Measurements from ENCODE around the gene KPNA6. TPM values are rescaled to one million over a fixed set of nuclear protein-coding genes. Genes with fewer than 3 reads are reported as not detected.
A peak's percentile ranks its signal among the peaks of the same experiment; 100 is the strongest.

Gene KPNA6
- total RNA-seq, 1 experiment from 2014 or later: 73.0 TPM

- DNase-seq (ENCODE audit: low read depth): no peak
Measured at GRCh38 chr1:32216566-32216965, 108.7 kb downstream of the KPNA6 start.

GRCh38 chr1:32219022-32219421 is 111.2 kb downstream of the KPNA6 start:
- DNase-seq (ENCODE audit: low read depth): no peak

- DNase-seq (ENCODE audit: low read depth): no peak
Measured at GRCh38 chr1:32220746-32221580, 113.1 kb downstream of the KPNA6 start.

- no peak for DNase-seq (ENCODE audit: low read depth)
Measured at GRCh38 chr1:32221581-32221979, 113.7 kb downstream of the KPNA6 start.

GRCh38 chr1:32221980-32222755 is 114.3 kb downstream of the KPNA6 start, which contains the start of the genes EIF3I and TMEM234:
EIF3I (plus strand) TSS chr1:32222407; CDS start chr1:32222442, 35 bp downstream.
TMEM234 (minus strand) TSS chr1:32222353; CDS start chr1:32222322, 31 bp downstream.
- DNase-seq (ENCODE audit: low read depth): peak; percentile 95

GRCh38 chr1:32223683-32224082 is 115.8 kb downstream of the KPNA6 start:
- no peak for DNase-seq (ENCODE audit: low read depth)

- no peak for DNase-seq (ENCODE audit: low read depth)
Measured at GRCh38 chr1:32224285-32224684, 116.4 kb downstream of the KPNA6 start.

Other genes starting within 250 kb of the KPNA6 start
- 334 and 398 TPM in 2 replicates for gene PTP4A2, start 169.7 kb upstream of the KPNA6 start, total RNA-seq (2014; rRNA removed; shearing (Covaris generic))
- 59.2 and 102 TPM in 2 replicates for gene KHDRBS1, start 94.2 kb upstream of the KPNA6 start, total RNA-seq (2014; rRNA removed; shearing (Covaris generic))
- 13.9 and 16.1 TPM in 2 replicates for gene TMEM39B, start 35.1 kb upstream of the KPNA6 start, total RNA-seq (2014; rRNA removed; shearing (Covaris generic))
- gene TXLNA, start 71.6 kb downstream of the KPNA6 start, total RNA-seq (2014; rRNA removed; shearing (Covaris generic)): 62.5 and 102 TPM in 2 replicates
- 8.8 and 9.4 TPM in 2 replicates for gene CCDC28B, start 92.5 kb downstream of the KPNA6 start, total RNA-seq (2014; rRNA removed; shearing (Covaris generic))
- gene IQCC, start 97.6 kb downstream of the KPNA6 start, total RNA-seq (2014; rRNA removed; shearing (Covaris generic)): 6.9 and 8.7 TPM in 2 replicates
- gene DCDC2B, start 101.0 kb downstream of the KPNA6 start, total RNA-seq (2014; rRNA removed; shearing (Covaris generic)): not detected in 2 replicates
- gene TMEM234, start 114.3 kb downstream of the KPNA6 start, total RNA-seq (2014; rRNA removed; shearing (Covaris generic)): 12.0 and 12.3 TPM in 2 replicates
- gene EIF3I, start 114.4 kb downstream of the KPNA6 start, total RNA-seq (2014; rRNA removed; shearing (Covaris generic)): 517 and 553 TPM in 2 replicates
- gene FAM167B, start 139.2 kb downstream of the KPNA6 start, total RNA-seq (2014; rRNA removed; shearing (Covaris generic)): 0.20 and 1.4 TPM in 2 replicates
- gene LCK, start 143.2 kb downstream of the KPNA6 start, total RNA-seq (2014; rRNA removed; shearing (Covaris generic)): 0.12 TPM in 1 of 2 replicates, not detected in the other
- 158 and 171 TPM in 2 replicates for gene HDAC1, start 184.0 kb downstream of the KPNA6 start, total RNA-seq (2014; rRNA removed; shearing (Covaris generic))
- gene MARCKSL1, start 228.2 kb downstream of the KPNA6 start, total RNA-seq (2014; rRNA removed; shearing (Covaris generic)): 73.3 and 110 TPM in 2 replicates